GM06990 (cell line): Measurements from ENCODE around the gene TRRAP.
"Not testable (repeated sequence)": the region's sequence is repeated elsewhere in the genome, so short reads cannot be mapped to it uniquely, and the experiment has no call there.

ENCODE experiments used
- DNase-seq: peaks from one replicate; pipeline ENCODE4 v3.0.0-alpha.2; 2011; ENCODE audit not compliant: insufficient read length; ENCODE audit errors: extremely low read depth
- H3K27me3 ChIP-seq: replicated peaks from 2 replicates; pipeline ENCODE4 v1.6.0; 2011; ENCODE audit warnings: low read length; ENCODE audit not compliant: control insufficient read depth, insufficient read depth
- H3K36me3 ChIP-seq: 2 replicates; pipeline ENCODE4 v1.5.1; 2011; ENCODE audit warnings: low read length; ENCODE audit not compliant: control insufficient read depth, insufficient read depth
- H3K4me3 ChIP-seq: replicated peaks from 2 replicates; pipeline ENCODE4 v1.5.1; 2011; ENCODE audit warnings: low read depth, mild to moderate bottlenecking, control low read depth, low read length
- TF ChIP-seq, protein P1 (sequence below): IDR thresholded peaks from 2 replicates; pipeline ENCODE4 v1.5.1; 2011; ENCODE audit warnings: low read length, control low read depth, mild to moderate bottlenecking, inconsistent platforms; ENCODE audit not compliant: insufficient read depth, poor library complexity, severe bottlenecking

The TRRAP gene

DNA sequence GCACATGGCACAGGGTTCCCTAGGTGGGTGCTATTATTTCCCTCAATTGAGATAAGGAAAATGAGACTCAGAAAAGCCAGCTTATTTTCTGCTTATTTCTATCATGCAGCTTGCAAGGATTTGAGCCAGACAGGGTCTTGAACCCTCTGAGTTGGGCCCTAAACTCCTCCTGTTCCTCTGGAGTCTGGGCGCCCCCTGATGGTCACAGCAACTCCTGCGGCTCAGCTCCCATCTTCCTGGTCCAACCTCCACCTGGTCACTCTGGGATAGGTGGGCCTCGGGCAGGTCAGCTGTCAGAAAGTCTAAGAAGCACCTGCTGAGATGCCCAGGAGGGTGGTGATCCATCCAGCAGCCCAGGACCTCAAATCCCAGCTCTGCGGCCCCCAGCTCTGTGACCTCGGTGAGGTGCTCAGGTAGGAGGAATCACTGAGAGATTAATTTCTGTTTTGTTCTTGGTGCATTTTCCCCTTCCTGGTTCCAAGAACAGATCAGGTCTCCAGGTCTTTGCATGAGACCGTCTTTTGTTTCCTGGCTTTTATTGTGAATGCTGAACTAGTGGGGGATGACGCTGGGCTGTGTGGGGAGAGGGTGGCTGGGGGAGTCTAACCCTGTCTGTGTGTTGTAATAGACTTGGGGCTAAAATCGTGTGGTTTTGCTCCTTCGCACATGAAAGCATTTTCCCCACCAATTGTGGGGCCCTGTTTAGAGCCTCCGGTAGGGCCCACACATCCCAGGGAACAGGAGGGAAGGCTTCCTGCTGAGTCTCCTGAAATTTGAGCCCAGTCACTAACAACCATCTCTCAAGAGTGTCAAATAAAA, 41.3 kb upstream of the TRRAP start:
- peak; percentile 32 for DNase-seq
- Histone ChIP-seq H3K36me3 (no peaks in the 10 kb centered on the region), H3K4me3 (no peak overlapping the region), H3K27me3 (no peaks in the 10 kb centered on the region)
- TF ChIP-seq, protein P1, sequence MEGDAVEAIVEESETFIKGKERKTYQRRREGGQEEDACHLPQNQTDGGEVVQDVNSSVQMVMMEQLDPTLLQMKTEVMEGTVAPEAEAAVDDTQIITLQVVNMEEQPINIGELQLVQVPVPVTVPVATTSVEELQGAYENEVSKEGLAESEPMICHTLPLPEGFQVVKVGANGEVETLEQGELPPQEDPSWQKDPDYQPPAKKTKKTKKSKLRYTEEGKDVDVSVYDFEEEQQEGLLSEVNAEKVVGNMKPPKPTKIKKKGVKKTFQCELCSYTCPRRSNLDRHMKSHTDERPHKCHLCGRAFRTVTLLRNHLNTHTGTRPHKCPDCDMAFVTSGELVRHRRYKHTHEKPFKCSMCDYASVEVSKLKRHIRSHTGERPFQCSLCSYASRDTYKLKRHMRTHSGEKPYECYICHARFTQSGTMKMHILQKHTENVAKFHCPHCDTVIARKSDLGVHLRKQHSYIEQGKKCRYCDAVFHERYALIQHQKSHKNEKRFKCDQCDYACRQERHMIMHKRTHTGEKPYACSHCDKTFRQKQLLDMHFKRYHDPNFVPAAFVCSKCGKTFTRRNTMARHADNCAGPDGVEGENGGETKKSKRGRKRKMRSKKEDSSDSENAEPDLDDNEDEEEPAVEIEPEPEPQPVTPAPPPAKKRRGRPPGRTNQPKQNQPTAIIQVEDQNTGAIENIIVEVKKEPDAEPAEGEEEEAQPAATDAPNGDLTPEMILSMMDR: peak; percentile 85

DNA sequence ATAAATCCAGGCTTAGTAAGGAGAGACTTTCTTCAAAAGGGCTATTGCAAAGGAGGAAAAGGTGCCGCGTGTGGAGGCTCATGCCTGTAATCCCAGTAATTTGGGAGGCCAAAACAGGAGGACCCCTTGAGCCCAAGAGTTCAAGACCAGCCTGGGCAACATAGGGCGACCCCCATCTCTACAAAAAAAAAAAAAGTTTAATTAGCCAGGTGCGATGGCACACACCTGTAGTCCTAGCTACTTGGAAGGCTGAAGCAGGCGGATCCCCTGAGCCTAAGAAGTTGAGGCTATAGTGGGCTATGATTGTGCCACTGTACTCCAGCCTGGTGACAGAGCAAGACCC, 40.7 kb upstream of the TRRAP start:
- DNase-seq: no peak
- TF ChIP-seq, protein P1: no peak
- Histone ChIP-seq H3K27me3 (no peaks in the 10 kb centered on the region), H3K4me3 (no peak overlapping the region), H3K36me3 (no peaks in the 10 kb centered on the region)

DNA sequence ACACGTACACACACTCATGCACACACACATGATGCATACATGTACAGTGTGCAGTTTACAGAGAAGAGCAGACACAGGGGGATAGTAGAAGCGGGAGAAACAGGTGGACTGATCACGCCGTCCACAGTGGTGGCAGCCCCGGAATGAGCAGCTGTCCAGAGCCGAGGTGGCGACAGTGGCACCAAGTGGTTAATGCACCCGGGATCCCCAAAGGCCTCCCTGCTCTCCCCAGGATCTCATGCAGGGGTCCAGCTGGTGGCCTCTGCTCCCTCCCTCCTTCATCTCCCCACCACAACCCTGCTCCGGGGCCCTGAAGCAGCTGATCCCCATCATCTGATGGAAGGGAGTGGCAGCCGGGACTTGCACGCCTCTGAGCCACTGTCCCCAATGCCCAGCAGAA, 38.2 kb upstream of the TRRAP start:
- Histone ChIP-seq H3K36me3 (no peaks in the 10 kb centered on the region), H3K27me3 (no peaks in the 10 kb centered on the region; the same call in 1 of the 2 replicates), H3K4me3 (no peak overlapping the region)
- DNase-seq: no peak
- TF ChIP-seq, protein P1: no peak

DNA sequence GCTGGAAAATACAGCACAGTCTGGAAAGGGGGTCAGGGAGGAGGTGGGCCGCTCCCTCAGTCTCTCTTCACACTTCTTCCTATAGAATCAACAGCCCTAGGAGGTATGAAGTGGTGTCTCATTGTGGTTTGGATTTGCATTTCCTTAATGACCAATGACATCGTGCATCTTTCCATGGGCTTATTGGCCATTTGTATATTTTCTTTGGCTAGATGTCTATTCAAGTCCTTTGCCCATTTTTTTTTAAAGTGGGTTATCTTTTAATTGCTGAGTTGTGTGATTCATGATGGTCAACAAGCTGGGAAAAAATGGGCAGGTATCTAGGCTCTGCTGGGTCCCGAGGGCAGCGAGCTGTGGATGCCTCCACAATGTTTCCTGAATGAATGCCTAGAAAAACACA, 37.6 kb upstream of the TRRAP start:
- Histone ChIP-seq H3K27me3 (no peaks in the 10 kb centered on the region; the same call in 1 of the 2 replicates), H3K4me3 (no peak overlapping the region), H3K36me3 (no peaks in the 10 kb centered on the region)
- TF ChIP-seq, protein P1: no peak
- DNase-seq: no peak

DNA sequence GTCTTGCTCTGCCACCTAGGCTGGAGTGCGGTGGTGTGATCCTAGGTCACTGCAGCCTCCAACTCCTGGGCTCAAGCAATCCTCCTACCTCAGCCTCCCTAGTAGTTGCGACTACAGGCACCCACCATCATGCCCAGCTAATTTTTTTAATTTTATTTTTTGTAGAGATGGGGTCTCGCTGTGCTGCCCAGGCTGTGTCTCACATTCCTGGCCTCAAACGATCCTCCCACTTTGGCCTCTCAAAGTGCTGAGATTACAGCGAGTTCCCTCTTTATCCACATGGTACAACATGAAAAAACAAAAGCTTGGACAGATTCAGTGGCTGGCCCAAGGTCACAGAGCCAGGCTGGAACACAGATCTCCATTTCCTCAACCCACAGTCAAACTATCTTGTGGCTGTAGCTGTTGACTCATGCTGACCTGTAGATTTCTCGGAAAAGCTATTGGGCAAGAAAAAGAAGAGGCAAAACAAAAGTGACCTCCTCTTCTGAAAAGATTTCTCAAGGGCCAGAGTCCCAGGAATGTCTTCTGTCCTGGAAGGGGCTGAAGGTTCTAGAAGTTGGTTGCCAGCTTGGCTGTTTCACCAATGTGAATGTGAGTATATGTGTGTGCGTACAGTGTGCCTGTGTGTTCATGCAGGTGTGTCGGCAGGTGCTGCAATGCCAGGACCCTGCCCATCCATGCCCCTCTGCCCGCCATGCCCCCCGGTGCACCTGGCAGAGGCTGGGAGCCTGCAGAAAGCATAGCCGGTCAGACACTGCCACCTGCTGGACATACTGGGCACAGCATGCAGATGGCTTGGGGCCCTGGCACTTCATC, 36.9 kb upstream of the TRRAP start:
- peak; percentile 45 for DNase-seq
- Histone ChIP-seq H3K36me3 (no peaks in the 10 kb centered on the region), H3K4me3 (no peak overlapping the region), H3K27me3 (no peaks in the 10 kb centered on the region; the same call in 1 of the 2 replicates)
- TF ChIP-seq, protein P1: peak; percentile 99

DNA sequence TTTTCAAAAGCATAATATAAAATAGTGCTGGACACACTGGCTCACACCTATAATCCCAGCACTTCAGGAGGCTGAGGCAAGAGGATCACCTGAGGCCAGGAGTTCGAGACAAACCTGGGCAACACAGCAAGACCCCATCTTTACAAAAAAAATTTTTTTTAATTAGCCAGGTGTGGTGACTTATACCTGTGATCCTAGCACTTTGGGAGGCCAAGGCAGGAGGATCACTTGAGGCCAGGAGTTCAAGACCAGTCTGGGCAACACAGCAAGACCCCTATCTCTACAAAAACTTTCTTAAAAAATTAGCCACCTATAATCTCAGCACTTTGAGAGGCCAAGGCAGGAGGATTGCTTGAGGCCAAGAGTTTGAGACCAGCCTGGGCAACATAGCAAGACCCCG, 35.8 kb upstream of the TRRAP start:
- H3K4me3 ChIP-seq, H3K27me3 ChIP-seq, DNase-seq, H3K36me3 ChIP-seq: not testable (repeated sequence)
